ENCODE results near the gene ICAM4.
"Not testable (repeated sequence)": the region's sequence is repeated elsewhere in the genome, so short reads cannot be mapped to it uniquely, and the experiment has no call there.

- not testable (repeated sequence) for TF ChIP-seq EZH2phosphoT487 (IDR thresholded peaks at IDR 0.05; ENCODE audit: insufficient read depth, low read depth); EZH2 (IDR thresholded peaks at IDR 0.05; ENCODE audit: insufficient read depth, poor library complexity, severe bottlenecking)
These were observed 50.0 kb downstream of the ICAM4 start for GRCh38 chr19:10336725-10337124.
